Endodermal cell (in vitro differentiated cells): Measurements from ENCODE around the gene NHERF1. TPM values are rescaled to one million over a fixed set of nuclear protein-coding genes. Genes with fewer than 3 reads are reported as not detected.

Experiments used
- DNase-seq: peaks from one replicate; pipeline ENCODE4 v3.0.0-alpha.2; 2017
- H3K27ac ChIP-seq: 2 replicates; pipeline ENCODE4 v1.5.1; 2013; ENCODE audit warnings: mild to moderate bottlenecking, low read depth, low read length, moderate library complexity
- H3K27me3 ChIP-seq: 2 replicates; pipeline ENCODE4 v1.6.1; 2013; ENCODE audit warnings: mild to moderate bottlenecking, low read length, moderate library complexity; ENCODE audit not compliant: insufficient read depth, control insufficient read depth, poor library complexity, severe bottlenecking
- H3K36me3 ChIP-seq: 2 replicates; pipeline ENCODE4 v1.7.0; 2013; ENCODE audit warnings: mild to moderate bottlenecking, low read length, moderate library complexity; ENCODE audit not compliant: control insufficient read depth, insufficient read depth
- H3K4me1 ChIP-seq: one replicate; pipeline ENCODE4 v1.7.0; 2013; ENCODE audit warnings: low read length; ENCODE audit not compliant: control insufficient read depth, insufficient read depth
- H3K4me3 ChIP-seq: 2 replicates; pipeline ENCODE4 v1.5.1; 2013; ENCODE audit warnings: mild to moderate bottlenecking, low read length, moderate library complexity
- H3K9ac ChIP-seq: 2 replicates; pipeline ENCODE4 v1.6.1; 2013; ENCODE audit warnings: mild to moderate bottlenecking, low read length, moderate library complexity; ENCODE audit not compliant: poor library complexity, severe bottlenecking; ENCODE audit errors: extremely low read depth
- H3K9me3 ChIP-seq: 2 replicates; pipeline ENCODE4 v1.6.1; 2013; ENCODE audit warnings: mild to moderate bottlenecking, low read length, moderate library complexity; ENCODE audit not compliant: control insufficient read depth
- H3K27ac Mint-ChIP-seq: 2 replicates; pipeline ENCODE4 v1.8.0; 2020; ENCODE audit warnings: mixed read lengths
- H3K27me3 Mint-ChIP-seq: 2 replicates; pipeline ENCODE4 v1.8.0; 2021; ENCODE audit warnings: mild to moderate bottlenecking, mixed read lengths; ENCODE audit not compliant: insufficient read depth
- H3K36me3 Mint-ChIP-seq: 2 replicates; pipeline ENCODE4 v1.8.0; 2020; ENCODE audit warnings: low read depth, mixed read lengths
- H3K4me1 Mint-ChIP-seq: 2 replicates; pipeline ENCODE4 v1.8.0; 2020; ENCODE audit warnings: mixed read lengths
- H3K4me3 Mint-ChIP-seq: 2 replicates; pipeline ENCODE4 v1.8.0; 2020; ENCODE audit warnings: mild to moderate bottlenecking, moderate library complexity, mixed read lengths
- H3K9me3 Mint-ChIP-seq: 2 replicates; pipeline ENCODE4 v1.8.0; 2020; ENCODE audit warnings: mild to moderate bottlenecking, mixed read lengths
- CTCF ChIP-seq: fragments of 200-600 bp; sonication (generic); conservative IDR thresholded peaks from 2 replicates; pipeline ENCODE4 v1.5.0; 2021; ENCODE audit warnings: antibody characterized with exemption, mild to moderate bottlenecking
- WGBS, 2 experiments: methylation state at CpG; one replicate each; pipeline versions ENCODE4 v1.1.5 to v1.1.7; 2013; ENCODE audit warnings: missing lambda C conversion rate in 2 of 2, mixed read lengths in 1 of 2; ENCODE audit not compliant: insufficient coverage in 1 of 2, insufficient read length in 1 of 2; 5-methylcytosine and 5-hydroxymethylcytosine counted together
- microRNA-seq: library from miRNA; unstranded; fragments of <30 nt; microRNA quantifications from one replicate; pipeline ENCODE4 v1.2.0, GENCODE V29; 2020; ENCODE audit warnings: borderline microRNAs expressed
- total RNA-seq, 2 donors: library from RNA; stranded (reverse); fragmentation: NEBNext Ultra II Directional in 1 of 2; extraction: Animal tissue kit (Norgen Biotek cat#: 25700) in 1 of 2; gene quantifications; 2 replicates in 1 of 2; 3 replicates in 1 of 2; pipeline ENCODE4 v1.2.1, GENCODE V29; 2021

NHERF1 gene
- total RNA-seq, 2 donors from 2014 or later: 116 to 138 TPM

GRCh38 chr17:74818291-74818938, 70.0 kb downstream of the NHERF1 start:
- peaks cover 8% of the 10 kb centered on the region for H3K4me1 ChIP-seq
- Mint-ChIP-seq H3K4me1 (no peaks in the 10 kb centered on the region), H3K9me3 (no peaks in the 10 kb centered on the region), H3K27ac (no peak overlapping the region), H3K36me3 (peaks cover 41% of the 10 kb centered on the region), H3K27me3 (no peaks in the 10 kb centered on the region), H3K4me3 (no peak overlapping the region)
- TF ChIP-seq CTCF: no peak
- no peak overlapping the region for H3K4me3 ChIP-seq
- no peak overlapping the region for H3K27ac ChIP-seq
- DNase-seq: peak; percentile 60
- no peaks in the 10 kb centered on the region for H3K27me3 ChIP-seq
- H3K9me3 ChIP-seq: no peaks in the 10 kb centered on the region
- no peak overlapping the region for H3K9ac ChIP-seq
- peaks cover 9% of the 10 kb centered on the region for H3K36me3 ChIP-seq
- 89 to 92% methylated on average over 12 to 16 of the region's 16 CpGs for WGBS, 2 experiments

Small RNA genes lying within 50 kb of the gene (microRNA-seq; reads per million reads assigned to microRNA genes)
- gene MIR3615: 20.0 reads per million, percentile 56 among the genes with 10 or more reads in this experiment

Other genes with a start within 250 kb of the NHERF1 start
- not detected for gene CD300LB, start 217.2 kb upstream of the NHERF1 start, total RNA-seq
- gene CD300C, start 202.5 kb upstream of the NHERF1 start, total RNA-seq: not detected
- not detected for gene CD300H, start 181.1 kb upstream of the NHERF1 start, total RNA-seq
- not detected for gene CD300LD, start 156.3 kb upstream of the NHERF1 start, total RNA-seq
- gene CD300E, start 124.9 kb upstream of the NHERF1 start, total RNA-seq: 1 to 10 TPM in 1 of 2 donors, under 1 TPM in 1; 0.75 to 1.5 TPM
- not detected for gene CD300LF, start 35.7 kb upstream of the NHERF1 start, total RNA-seq
- gene RAB37, start 11.4 kb upstream of the NHERF1 start, total RNA-seq: 1 to 10 TPM; 6.8 to 8.4 TPM
- 10 to 100 TPM; 58.3 to 77.3 TPM for gene NAT9, start 27.7 kb downstream of the NHERF1 start, total RNA-seq
- gene GRIN2C, start 111.3 kb downstream of the NHERF1 start, total RNA-seq: under 1 TPM; 0.24 to 0.31 TPM
- gene FDXR, start 124.4 kb downstream of the NHERF1 start, total RNA-seq: 10 to 100 TPM; 17.3 to 19.4 TPM
- gene FADS6, start 145.0 kb downstream of the NHERF1 start, total RNA-seq: 1 to 10 TPM; 4.7 to 5.7 TPM
- under 1 TPM; 0.11 to 0.13 TPM for gene USH1G, start 174.6 kb downstream of the NHERF1 start, total RNA-seq
- not detected for gene OTOP2, start 175.6 kb downstream of the NHERF1 start, total RNA-seq
- gene OTOP3, start 187.3 kb downstream of the NHERF1 start, total RNA-seq: not detected
- gene HID1, start 224.1 kb downstream of the NHERF1 start, total RNA-seq: 10 to 100 TPM in 1 of 2 donors, 1 to 10 TPM in 1; 7.6 to 11.4 TPM
- gene CDR2L, start 239.0 kb downstream of the NHERF1 start, total RNA-seq: 10 to 100 TPM; 20.4 to 23.6 TPM